DOHH2 (cell line): ENCODE data around the gene IKBIP.

ENCODE experiments used
- H3F3A ChIP-seq: fragments of 200-600 bp; sonication (generic), shearing (Covaris generic); 2 replicates; pipeline ENCODE4 v1.6.0; 2016; ENCODE audit warnings: antibody characterized with exemption, mild to moderate bottlenecking; ENCODE audit not compliant: control insufficient read depth, insufficient read depth
- H3K27ac ChIP-seq: fragments of 200-600 bp; sonication (generic); 2 replicates; pipeline ENCODE4 v1.5.1; 2014; ENCODE audit warnings: low read depth, mild to moderate bottlenecking, low read length, moderate library complexity
- H3K27me3 ChIP-seq: fragments of 200-600 bp; sonication (generic); 2 replicates; pipeline ENCODE4 v1.6.1; 2014; ENCODE audit warnings: mild to moderate bottlenecking, low read length, mixed read lengths; ENCODE audit not compliant: control insufficient read depth
- H3K36me3 ChIP-seq: fragments of 200-600 bp; sonication (generic); 2 replicates; pipeline ENCODE4 v1.6.1; 2014; ENCODE audit warnings: mild to moderate bottlenecking, low read length, moderate library complexity, mixed read lengths; ENCODE audit not compliant: control insufficient read depth
- H3K4me1 ChIP-seq: fragments of 200-600 bp; sonication (generic); 2 replicates; pipeline ENCODE4 v1.6.1; 2014; ENCODE audit warnings: mild to moderate bottlenecking, low read length, mixed read lengths; ENCODE audit not compliant: control insufficient read depth
- H3K4me2 ChIP-seq: fragments of 200-600 bp; sonication (generic); 2 replicates; pipeline ENCODE4 v1.6.0; 2014; ENCODE audit warnings: mild to moderate bottlenecking, low read length, moderate library complexity
- H3K4me3 ChIP-seq: fragments of 200-600 bp; sonication (generic); 2 replicates; pipeline ENCODE4 v1.5.1; 2014; ENCODE audit warnings: mild to moderate bottlenecking, low read length, mixed read lengths
- H3K79me2 ChIP-seq: fragments of 200-600 bp; sonication (generic); 2 replicates; pipeline ENCODE4 v1.6.1; 2014; ENCODE audit warnings: mild to moderate bottlenecking, low read length, mixed read lengths; ENCODE audit not compliant: control insufficient read depth
- H3K9me2 ChIP-seq: fragments of 200-600 bp; sonication (generic); replicated peaks from 2 replicates; pipeline ENCODE4 v1.6.1; 2014; ENCODE audit warnings: mild to moderate bottlenecking, low read length, mixed read lengths; ENCODE audit not compliant: control insufficient read depth
- H3K9me3 ChIP-seq: fragments of 200-600 bp; sonication (generic); 2 replicates; pipeline ENCODE4 v1.6.1; 2014; ENCODE audit warnings: antibody characterized with exemption, low read length, mixed read lengths; ENCODE audit not compliant: control insufficient read depth, insufficient read depth
- H4K20me1 ChIP-seq: fragments of 200-600 bp; sonication (generic); 2 replicates; pipeline ENCODE4 v1.6.0; 2014; ENCODE audit warnings: low read depth, mild to moderate bottlenecking, antibody characterized with exemption, low read length, moderate library complexity; ENCODE audit not compliant: control insufficient read depth, insufficient read depth
- EZH2phosphoT487 ChIP-seq: fragments of 200-600 bp; sonication (generic); IDR thresholded peaks from 2 replicates; pipeline ENCODE4 v1.6.1; 2017; ENCODE audit warnings: borderline replicate concordance, mild to moderate bottlenecking, antibody characterized with exemption, low read length, moderate library complexity, mixed read lengths
- TF ChIP-seq, protein P1 (sequence below): fragments of 200-600 bp; sonication (generic); IDR thresholded peaks from one replicate; pipeline ENCODE4 v1.5.1; 2014; ENCODE audit warnings: antibody characterized with exemption, mild to moderate bottlenecking, low read depth, low read length; ENCODE audit not compliant: poor library complexity, severe bottlenecking

IKBIP gene

GRCh38 chr12:98593351-98594049, 51.1 kb downstream of the IKBIP start, which contains the start of gene SLC25A3:
Gene SLC25A3 (plus strand): TSS chr12:98593686. CDS start chr12:98593979, 293 bp downstream.
- TF ChIP-seq, protein P1, sequence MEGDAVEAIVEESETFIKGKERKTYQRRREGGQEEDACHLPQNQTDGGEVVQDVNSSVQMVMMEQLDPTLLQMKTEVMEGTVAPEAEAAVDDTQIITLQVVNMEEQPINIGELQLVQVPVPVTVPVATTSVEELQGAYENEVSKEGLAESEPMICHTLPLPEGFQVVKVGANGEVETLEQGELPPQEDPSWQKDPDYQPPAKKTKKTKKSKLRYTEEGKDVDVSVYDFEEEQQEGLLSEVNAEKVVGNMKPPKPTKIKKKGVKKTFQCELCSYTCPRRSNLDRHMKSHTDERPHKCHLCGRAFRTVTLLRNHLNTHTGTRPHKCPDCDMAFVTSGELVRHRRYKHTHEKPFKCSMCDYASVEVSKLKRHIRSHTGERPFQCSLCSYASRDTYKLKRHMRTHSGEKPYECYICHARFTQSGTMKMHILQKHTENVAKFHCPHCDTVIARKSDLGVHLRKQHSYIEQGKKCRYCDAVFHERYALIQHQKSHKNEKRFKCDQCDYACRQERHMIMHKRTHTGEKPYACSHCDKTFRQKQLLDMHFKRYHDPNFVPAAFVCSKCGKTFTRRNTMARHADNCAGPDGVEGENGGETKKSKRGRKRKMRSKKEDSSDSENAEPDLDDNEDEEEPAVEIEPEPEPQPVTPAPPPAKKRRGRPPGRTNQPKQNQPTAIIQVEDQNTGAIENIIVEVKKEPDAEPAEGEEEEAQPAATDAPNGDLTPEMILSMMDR, result no peak
- TF ChIP-seq EZH2phosphoT487, result no peak
- Histone ChIP-seq H4K20me1 (peaks cover 34% of the 10 kb centered on the region; the same call in 1 of the 2 replicates), H3K4me3 (peak within 1 kb of the TSS; percentile 88), H3K27ac (peak within 1 kb of the TSS; percentile 71), H3K4me1 (peaks cover 26% of the 10 kb centered on the region), H3K9me3 (no peaks in the 10 kb centered on the region), H3K27me3 (no peaks in the 10 kb centered on the region), H3F3A (peaks cover 32% of the 10 kb centered on the region), H3K36me3 (peaks cover 50% of the 10 kb centered on the region), H3K4me2 (peak within 1 kb of the TSS; percentile 84), H3K9me2 (no peaks in the 10 kb centered on the region), H3K79me2 (peaks cover 57% of the 10 kb centered on the region)

DNA sequence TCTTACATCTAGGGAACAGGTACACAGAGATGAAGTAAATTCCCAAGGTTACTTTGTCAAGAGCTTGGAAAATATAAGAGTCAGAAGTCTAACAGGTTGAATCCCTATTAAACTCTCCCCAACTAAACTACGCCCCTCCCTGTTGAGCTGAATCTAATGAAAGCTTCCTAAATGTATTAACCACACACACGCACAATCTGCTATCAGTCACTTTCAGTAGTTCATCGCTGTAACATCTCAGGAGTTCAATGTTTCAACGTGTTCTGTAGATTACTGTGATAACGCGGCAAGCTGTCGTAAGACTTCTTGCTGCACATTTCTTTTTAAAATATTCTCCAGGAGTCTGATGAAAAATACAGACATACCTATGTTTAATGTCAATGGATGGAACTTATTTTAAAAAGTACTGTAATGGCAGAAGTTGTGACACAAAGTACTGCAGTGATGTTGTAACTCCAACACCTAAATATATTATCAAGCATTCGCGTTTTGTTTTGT, 51.7 kb downstream of the IKBIP start:
- H3K27me3 ChIP-seq, result no peaks in the 10 kb centered on the region
- H3K4me1 ChIP-seq, result peaks cover 26% of the 10 kb centered on the region
- peak overlapping the region; percentile 88 for H3K4me3 ChIP-seq
- peaks cover 51% of the 10 kb centered on the region for H3K79me2 ChIP-seq
- no peaks in the 10 kb centered on the region for H3K9me2 ChIP-seq
- H3F3A ChIP-seq, result peaks cover 26% of the 10 kb centered on the region
- peaks cover 34% of the 10 kb centered on the region; the same call in 1 of the 2 replicates for H4K20me1 ChIP-seq
- peak overlapping the region; percentile 84 for H3K4me2 ChIP-seq
- no peak for TF ChIP-seq EZH2phosphoT487
- TF ChIP-seq, protein P1, result no peak
- no peaks in the 10 kb centered on the region for H3K9me3 ChIP-seq
- H3K36me3 ChIP-seq, result peaks cover 43% of the 10 kb centered on the region
- peak overlapping the region; percentile 48 for H3K27ac ChIP-seq

DNA sequence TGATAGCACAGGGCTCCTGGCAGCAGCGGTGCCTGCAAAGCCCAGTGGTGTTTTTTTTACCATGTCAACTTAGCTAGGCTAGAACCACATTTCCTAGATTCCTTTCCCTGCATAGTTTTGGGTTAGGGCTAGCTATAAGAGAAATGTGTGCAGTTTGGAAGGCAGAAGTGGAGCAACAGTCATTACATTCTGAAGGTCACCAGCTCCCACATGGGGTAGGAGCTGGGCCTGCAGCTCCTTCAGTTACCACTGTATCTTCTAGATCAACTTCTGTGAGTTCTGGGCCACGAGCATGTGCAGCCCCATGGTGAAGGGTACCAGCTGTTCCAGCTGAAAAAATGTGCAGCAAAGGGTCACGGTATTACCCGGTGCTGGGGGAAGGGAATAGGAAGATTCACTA, 53.4 kb downstream of the IKBIP start:
- Histone ChIP-seq H3K4me1 (peaks cover 25% of the 10 kb centered on the region), H3K9me3 (no peaks in the 10 kb centered on the region), H3F3A (peaks cover 14% of the 10 kb centered on the region), H3K79me2 (peaks cover 34% of the 10 kb centered on the region), H4K20me1 (peaks cover 22% of the 10 kb centered on the region; the same call in 1 of the 2 replicates), H3K27ac (no peak overlapping the region), H3K4me3 (no peak overlapping the region), H3K9me2 (no peaks in the 10 kb centered on the region), H3K4me2 (no peak overlapping the region), H3K27me3 (no peaks in the 10 kb centered on the region), H3K36me3 (peaks cover 27% of the 10 kb centered on the region)
- TF ChIP-seq EZH2phosphoT487, result no peak
- TF ChIP-seq, protein P1, result no peak
